ENCODE results near the gene NXF1. TPM values are rescaled to one million over a fixed set of nuclear protein-coding genes. Genes with fewer than 3 reads are reported as not detected.
"Not testable (repeated sequence)": the region's sequence is repeated elsewhere in the genome, so short reads cannot be mapped to it uniquely, and the experiment has no call there.

The NXF1 gene
- total RNA-seq, 5 donors from 2014 or later (not counting 1 experiment from before 2014, with no cell fraction given) = 160 to 321 (median 169) TPM

- peaks cover 7% of the 10 kb centered on the region for H3K36me3 Mint-ChIP-seq
- H3K36me3 ChIP-seq (ENCODE audit: control insufficient read depth in 2 of 2, extremely low read depth in 1 of 2, insufficient read depth in 1 of 2, low read length in 1 of 2) = peaks cover 0 to 6% of the 10 kb centered on the region in 2 donors
- DNase-seq = peak in 14 of 35 experiments; percentile 7 to 72 (median 24)
- H3K4me3 ChIP-seq (ENCODE audit: control insufficient read depth in 1 of 2, extremely low read depth in 1 of 2, low read length in 1 of 2) = peak overlapping the region; percentile 54 to 61
- H3K27me3 Mint-ChIP-seq = no peaks in the 10 kb centered on the region
- H3K27ac Mint-ChIP-seq = no peak overlapping the region
- POLR2A ChIA-PET = interaction anchor here (0.6 to 3.0 kb wide), 11 partner anchors 10 to 177 kb away, joined by 3 to 71 read pairs (median 5); partner anchors contain the start of genes C11orf98 (in 1 of the 2), CSKMT (in 1 of the 2) and SLC3A2 (in 1 of the 2)
- peak overlapping the region; percentile 100 for H3K27ac ChIP-seq (ENCODE audit: low read length)
- no peaks in the 10 kb centered on the region for H3K9me3 Mint-ChIP-seq
- no peaks in the 10 kb centered on the region for H3K27me3 ChIP-seq (replicated peaks in 1 of 2; ENCODE audit: control insufficient read depth in 2 of 2, extremely low read depth in 1 of 2, insufficient read depth in 2 of 2, low read length in 1 of 2)
- no peaks in the 10 kb centered on the region for H3K9me3 ChIP-seq
- peaks cover 15 to 23% (median 18%) of the 10 kb centered on the region in 3 donors for H3K4me1 Mint-ChIP-seq
- 1% methylated on average over 30 of the region's 30 CpGs for WGBS (ENCODE audit: insufficient coverage)
- CTCF ChIA-PET = interaction anchor here in 1 of 2 donors (1.0 kb wide), 1 partner anchor 12 kb away, joined by 3 read pairs; no protein-coding TSS in a partner anchor
- no peak overlapping the region for H3K4me3 Mint-ChIP-seq
- peak in 3 of 4 experiments; percentile 1 to 3 (median 2) for ATAC-seq (replicated peaks in 1 of 4)
- peaks cover 4 to 41% of the 10 kb centered on the region in 2 experiments for H3K4me1 ChIP-seq (ENCODE audit: control insufficient read depth in 1 of 2, extremely low read depth in 1 of 2, insufficient read depth in 2 of 2, low read length in 2 of 2)
Observed at GRCh38 chr11:62842171-62842741, 37.0 kb upstream of the NXF1 start.

- H3K36me3 Mint-ChIP-seq = peaks cover 9% of the 10 kb centered on the region
- H3K4me3 ChIP-seq (ENCODE audit: control insufficient read depth in 1 of 2, extremely low read depth in 1 of 2, low read length in 1 of 2) = peak overlapping the region; percentile 54 to 91
- 0% methylated on average over 13 of the region's 33 CpGs for WGBS (ENCODE audit: insufficient coverage)
- peaks cover 4 to 41% of the 10 kb centered on the region in 2 experiments for H3K4me1 ChIP-seq (ENCODE audit: control insufficient read depth in 1 of 2, extremely low read depth in 1 of 2, insufficient read depth in 2 of 2, low read length in 2 of 2)
- H3K27me3 Mint-ChIP-seq = no peaks in the 10 kb centered on the region
- H3K27ac Mint-ChIP-seq = no peak overlapping the region
- peak overlapping the region; percentile 100 for H3K27ac ChIP-seq (ENCODE audit: low read length)
- H3K4me1 Mint-ChIP-seq = peaks cover 15 to 22% (median 19%) of the 10 kb centered on the region in 3 donors
- peak; percentile 56 to 65 (median 60) for ATAC-seq (replicated peaks in 1 of 4)
- no peaks in the 10 kb centered on the region for H3K27me3 ChIP-seq (replicated peaks in 1 of 2; ENCODE audit: control insufficient read depth in 2 of 2, extremely low read depth in 1 of 2, insufficient read depth in 2 of 2, low read length in 1 of 2)
- H3K4me3 Mint-ChIP-seq = no peak overlapping the region
- ChIA-PET POLR2A (interaction anchor here (0.6 to 3.0 kb wide), 21 partner anchors 9 to 878 kb away, joined by 3 to 71 read pairs (median 6); partner anchors contain the start of genes STX5 (in 2 of the 2), C11orf98 (in 1 of the 2), CSKMT (in 1 of the 2) and HNRNPUL2 (in 1 of the 2)), CTCF (interaction anchor here in 1 of 2 donors (0.9 to 1.8 kb wide), 5 partner anchors 12 to 88 kb away, joined by 3 to 19 read pairs (median 3); partner anchors contain the start of genes TMEM179B and ZBTB3)
- no peaks in the 10 kb centered on the region for H3K9me3 Mint-ChIP-seq
- H3K9me3 ChIP-seq = no peaks in the 10 kb centered on the region
- peak; percentile 59 to 92 (median 83) for DNase-seq
- H3K36me3 ChIP-seq (ENCODE audit: control insufficient read depth in 2 of 2, extremely low read depth in 1 of 2, insufficient read depth in 1 of 2, low read length in 1 of 2) = peaks cover 0 to 11% of the 10 kb centered on the region in 2 donors
Observed at GRCh38 chr11:62841361-62842170, 36.3 kb upstream of the NXF1 start.

- H3K27me3 Mint-ChIP-seq; H3K9me3 Mint-ChIP-seq; H3K27me3 ChIP-seq (replicated peaks in 1 of 2; ENCODE audit: control insufficient read depth in 2 of 2, extremely low read depth in 1 of 2, insufficient read depth in 2 of 2, low read length in 1 of 2); H3K27ac Mint-ChIP-seq; H3K4me3 Mint-ChIP-seq; H3K9me3 ChIP-seq: not testable (repeated sequence)
- H3K36me3 ChIP-seq (ENCODE audit: control insufficient read depth in 2 of 2, extremely low read depth in 1 of 2, insufficient read depth in 1 of 2, low read length in 1 of 2) = peaks cover 1 to 18% of the 10 kb centered on the region in 2 donors
- DNase-seq = peak; percentile 51 to 90 (median 80)
- WGBS (ENCODE audit: insufficient coverage) = under 1% methylated on average over 34 of the region's 41 CpGs
- peak overlapping the region; percentile 100 for H3K27ac ChIP-seq (ENCODE audit: low read length)
- peaks cover 12% of the 10 kb centered on the region for H3K36me3 Mint-ChIP-seq
- peak overlapping the region; percentile 83 to 91 for H3K4me3 ChIP-seq (ENCODE audit: control insufficient read depth in 1 of 2, extremely low read depth in 1 of 2, low read length in 1 of 2)
- peak in 3 of 4 experiments; percentile 3 to 34 (median 4) for ATAC-seq (replicated peaks in 1 of 4)
- H3K4me1 ChIP-seq (ENCODE audit: control insufficient read depth in 1 of 2, extremely low read depth in 1 of 2, insufficient read depth in 2 of 2, low read length in 2 of 2) = peaks cover 4 to 41% of the 10 kb centered on the region in 2 experiments
- POLR2A ChIA-PET = interaction anchor here (0.6 to 3.0 kb wide), 24 partner anchors 9 to 878 kb away, joined by 3 to 71 read pairs (median 6); partner anchors contain the start of genes STX5 (in 2 of the 2), C11orf98 (in 1 of the 2), CSKMT (in 1 of the 2) and HNRNPUL2 (in 1 of the 2)
- peaks cover 15 to 25% (median 22%) of the 10 kb centered on the region in 3 donors for H3K4me1 Mint-ChIP-seq
- CTCF ChIA-PET = interaction anchor here in 1 of 2 donors (0.9 to 1.8 kb wide), 5 partner anchors 13 to 87 kb away, joined by 3 to 19 read pairs (median 3); partner anchors contain the start of genes TMEM179B and ZBTB3
Observed at GRCh38 chr11:62840721-62841360, 35.6 kb upstream of the NXF1 start.

GRCh38 chr11:62839050-62839945, 34.1 kb upstream of the NXF1 start, which contains the start of gene WDR74:
WDR74 (minus strand) TSS chr11:62839590; CDS start chr11:62839570, 20 bp downstream.
- H3K9me3 Mint-ChIP-seq = no peaks in the 10 kb centered on the region
- H3K4me3 Mint-ChIP-seq = no peak within 1 kb of the TSS
- peaks cover 3 to 33% of the 10 kb centered on the region in 2 donors for H3K36me3 ChIP-seq (ENCODE audit: control insufficient read depth in 2 of 2, extremely low read depth in 1 of 2, insufficient read depth in 1 of 2, low read length in 1 of 2)
- under 1% methylated on average over 55 of the region's 62 CpGs for WGBS (ENCODE audit: insufficient coverage)
- DNase-seq (peak; percentile 77 to 98 (median 94)), ATAC-seq (replicated peaks in 1 of 4) (peak; percentile 52 to 62 (median 58))
- POLR2A ChIA-PET = interaction anchor here (0.5 to 3.0 kb wide), 17 partner anchors 12 to 288 kb away, joined by 3 to 71 read pairs (median 4); partner anchors contain the start of genes HNRNPUL2 (in 1 of the 2), TTC9C (in 1 of the 2) and ZBTB3 (in 1 of the 2)
- H3K4me1 ChIP-seq (ENCODE audit: control insufficient read depth in 1 of 2, extremely low read depth in 1 of 2, insufficient read depth in 2 of 2, low read length in 2 of 2) = peaks cover 4 to 41% of the 10 kb centered on the region in 2 experiments
- H3K27me3 Mint-ChIP-seq = no peaks in the 10 kb centered on the region
- no peak within 1 kb of the TSS for H3K27ac Mint-ChIP-seq
- no peaks in the 10 kb centered on the region for H3K27me3 ChIP-seq (replicated peaks in 1 of 2; ENCODE audit: control insufficient read depth in 2 of 2, extremely low read depth in 1 of 2, insufficient read depth in 2 of 2, low read length in 1 of 2)
- H3K27ac ChIP-seq (ENCODE audit: low read length) = peak within 1 kb of the TSS; percentile 100
- CTCF ChIA-PET = interaction anchor here in 1 of 2 donors (0.6 kb wide), 1 partner anchor 10 kb away, joined by 4 read pairs; no protein-coding TSS in a partner anchor
- peak within 1 kb of the TSS; percentile 83 to 91 for H3K4me3 ChIP-seq (ENCODE audit: control insufficient read depth in 1 of 2, extremely low read depth in 1 of 2, low read length in 1 of 2)
- H3K4me1 Mint-ChIP-seq = peaks cover 25 to 33% (median 28%) of the 10 kb centered on the region in 3 donors
- H3K9me3 ChIP-seq = no peaks in the 10 kb centered on the region
- peaks cover 26% of the 10 kb centered on the region for H3K36me3 Mint-ChIP-seq

- Histone ChIP-seq H3K27me3 (replicated peaks in 1 of 2; ENCODE audit: control insufficient read depth in 2 of 2, extremely low read depth in 1 of 2, insufficient read depth in 2 of 2, low read length in 1 of 2) (no peaks in the 10 kb centered on the region), H3K27ac (ENCODE audit: low read length) (peak overlapping the region; percentile 20), H3K9me3 (no peaks in the 10 kb centered on the region), H3K36me3 (ENCODE audit: control insufficient read depth in 2 of 2, extremely low read depth in 1 of 2, insufficient read depth in 1 of 2, low read length in 1 of 2) (peaks cover 7 to 45% of the 10 kb centered on the region in 2 donors), H3K4me1 (ENCODE audit: control insufficient read depth in 1 of 2, extremely low read depth in 1 of 2, insufficient read depth in 2 of 2, low read length in 2 of 2) (peaks cover 12 to 47% of the 10 kb centered on the region in 2 experiments), H3K4me3 (ENCODE audit: control insufficient read depth in 1 of 2, extremely low read depth in 1 of 2, low read length in 1 of 2) (no peak overlapping the region)
- POLR2A ChIA-PET = interaction anchor here (0.5 to 0.6 kb wide), 3 partner anchors 27 to 223 kb away, joined by 3 to 6 read pairs (median 3); no protein-coding TSS in a partner anchor
- Mint-ChIP-seq H3K4me3 (no peak overlapping the region), H3K27ac (peak overlapping the region in 1 of 2 donors; percentile 39), H3K9me3 (no peaks in the 10 kb centered on the region), H3K36me3 (peaks cover 30% of the 10 kb centered on the region), H3K4me1 (peaks cover 47 to 51% (median 50%) of the 10 kb centered on the region in 3 donors), H3K27me3 (no peaks in the 10 kb centered on the region)
- CTCF ChIA-PET = interaction anchor here in 1 of 2 donors (0.6 kb wide), 1 partner anchor 19 kb away, joined by 4 read pairs; no protein-coding TSS in a partner anchor
- DNase-seq = no peak
- WGBS (ENCODE audit: insufficient coverage) = 83% methylated on average over 5 of the region's 8 CpGs
- no peak for ATAC-seq (replicated peaks in 1 of 4)
Observed at GRCh38 chr11:62835336-62835735, 30.1 kb upstream of the NXF1 start.
